ENCODE results near the gene IQCK.

Gene IQCK

DNA sequence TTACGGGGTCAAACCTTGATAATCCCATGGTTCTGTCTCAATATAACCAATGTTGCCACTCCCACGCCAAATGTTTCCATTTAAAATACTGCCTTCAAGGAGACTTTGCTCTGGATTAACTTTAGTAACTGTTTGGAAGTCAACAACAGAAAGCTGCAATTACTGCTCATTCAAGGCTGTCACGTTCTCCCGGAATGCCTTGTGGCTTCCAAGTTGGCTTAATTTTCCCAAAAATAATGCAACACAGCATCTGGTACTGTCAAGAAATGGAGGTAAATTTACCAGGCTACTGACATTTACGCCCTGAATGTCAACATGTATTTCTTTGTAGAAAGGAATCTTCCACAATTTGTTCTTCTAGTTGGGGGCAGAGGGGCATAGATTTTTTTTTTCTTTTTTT is 128.4 kb downstream of the IQCK start:
- H3K4me3 ChIP-seq (replicated peaks; ENCODE audit: low read depth, low read length) = no peak overlapping the region
- DNase-seq (ENCODE audit: low read depth) = no peak
- no peak for TF ChIP-seq CTCF (IDR thresholded peaks at IDR 0.05; ENCODE audit: low read length, missing control alignments)

- no peak for TF ChIP-seq CTCF (IDR thresholded peaks at IDR 0.05; ENCODE audit: low read length, missing control alignments)
- no peak for DNase-seq (ENCODE audit: low read depth)
- H3K4me3 ChIP-seq (replicated peaks; ENCODE audit: low read depth, low read length) = no peak overlapping the region
These were observed 130.7 kb downstream of the IQCK start for GRCh38 chr16:19848756-19849155.

GRCh38 chr16:19850131-19850817 is 132.2 kb downstream of the IQCK start:
- no peak overlapping the region for H3K4me3 ChIP-seq (replicated peaks; ENCODE audit: low read depth, low read length)
- DNase-seq (ENCODE audit: low read depth) = no peak
- TF ChIP-seq CTCF (IDR thresholded peaks at IDR 0.05; ENCODE audit: low read length, missing control alignments) = no peak

DNA sequence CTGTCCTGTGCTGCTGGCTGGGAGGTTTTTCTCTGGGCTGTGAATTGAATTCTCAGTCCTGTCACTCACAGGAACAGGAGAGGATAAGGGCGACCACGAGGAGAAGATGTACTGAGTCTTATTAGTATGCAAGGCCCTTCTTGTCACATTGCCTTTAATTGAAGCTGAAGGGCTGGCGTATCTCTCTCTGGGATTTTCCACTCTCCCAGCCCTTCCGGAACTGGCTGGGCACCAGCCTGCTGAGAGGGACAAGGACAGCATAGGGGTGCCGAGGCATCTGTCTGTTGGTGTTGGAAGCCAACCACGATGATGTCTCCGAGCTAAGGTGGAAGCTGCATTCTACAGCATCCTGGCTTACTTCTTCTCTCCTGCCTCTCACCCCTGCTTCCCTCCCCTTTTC is 133.4 kb downstream of the IQCK start:
- no peak overlapping the region for H3K4me3 ChIP-seq (replicated peaks; ENCODE audit: low read depth, low read length)
- no peak for TF ChIP-seq CTCF (IDR thresholded peaks at IDR 0.05; ENCODE audit: low read length, missing control alignments)
- no peak for DNase-seq (ENCODE audit: low read depth)

DNA sequence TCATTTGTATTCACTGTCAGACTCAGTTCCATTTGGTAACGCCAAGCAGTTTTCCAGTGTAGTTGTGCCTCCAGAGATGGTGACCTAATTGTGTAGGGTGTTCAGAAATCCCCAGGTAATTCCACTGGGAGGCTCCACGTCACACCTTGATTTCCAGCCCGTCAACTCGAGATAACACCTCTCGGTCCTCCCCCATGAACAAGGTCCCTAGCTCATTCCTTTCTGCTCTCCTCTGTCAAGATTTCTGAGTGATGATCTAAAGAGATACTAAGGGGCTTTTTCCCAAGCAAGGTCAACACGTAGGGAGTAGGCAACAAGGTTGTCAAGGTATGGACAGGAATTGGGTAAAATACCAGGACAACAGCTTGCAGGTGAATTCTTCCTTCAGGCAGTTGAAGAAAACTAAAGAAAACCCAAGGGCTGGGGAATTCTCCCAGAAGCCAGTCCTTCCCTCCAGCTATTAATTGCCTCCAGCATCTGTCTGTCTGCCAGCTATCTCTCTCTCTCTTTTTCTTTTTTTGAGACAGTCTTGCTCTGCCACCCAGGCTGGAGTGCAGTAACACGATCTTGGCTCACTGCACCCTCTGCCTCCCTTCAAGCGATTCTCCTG is 135.2 kb downstream of the IQCK start:
- no peak overlapping the region for H3K4me3 ChIP-seq (replicated peaks; ENCODE audit: low read depth, low read length)
- DNase-seq (ENCODE audit: low read depth) = no peak
- no peak for TF ChIP-seq CTCF (IDR thresholded peaks at IDR 0.05; ENCODE audit: low read length, missing control alignments)

DNA sequence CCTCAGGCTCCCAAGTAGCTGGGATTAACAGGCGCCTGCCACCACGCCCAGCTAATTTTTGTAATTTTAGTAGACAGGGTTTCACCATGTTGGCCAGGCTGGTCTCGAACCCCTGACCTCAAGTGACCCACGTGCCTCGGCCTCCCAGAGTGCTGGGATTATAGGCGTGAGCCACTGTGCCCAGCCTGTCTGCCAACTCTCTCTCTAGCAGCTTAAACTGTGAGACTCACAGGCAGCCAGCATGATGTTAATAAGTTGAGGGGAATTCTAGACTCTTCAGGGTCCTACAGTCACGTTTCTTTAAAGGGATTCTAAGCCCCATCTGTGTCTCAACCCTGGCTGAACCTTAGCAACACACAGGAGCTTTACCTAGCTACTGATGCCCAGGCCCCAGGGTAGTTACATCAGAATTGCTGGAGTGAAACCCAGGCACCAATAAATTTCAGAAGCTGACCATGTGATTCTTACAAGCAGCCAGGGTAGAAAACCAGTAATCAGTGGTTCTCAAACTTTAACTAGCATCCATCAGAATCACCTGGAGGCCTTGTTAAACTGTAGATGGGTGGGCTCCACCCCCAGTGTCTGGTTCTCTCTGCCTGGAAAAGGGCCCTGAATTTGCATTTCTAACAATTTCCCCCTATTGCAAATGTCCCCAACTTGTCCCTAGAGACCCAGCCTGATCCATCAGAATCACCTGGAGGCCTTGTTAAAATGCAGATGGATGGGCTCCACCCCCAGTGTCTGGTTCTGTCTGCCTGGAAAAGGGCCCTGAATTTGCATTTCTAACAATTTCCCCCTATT is 135.9 kb downstream of the IQCK start:
- DNase-seq (ENCODE audit: low read depth) = no peak
- H3K4me3 ChIP-seq (replicated peaks; ENCODE audit: low read depth, low read length) = no peak overlapping the region
- TF ChIP-seq CTCF (IDR thresholded peaks at IDR 0.05; ENCODE audit: low read length, missing control alignments) = no peak

Data from fibroblast of pulmonary artery (primary cell).